ENCODE results near the gene CCND1. TPM values are rescaled to one million over a fixed set of nuclear protein-coding genes. Genes with fewer than 3 reads are reported as not detected.

Gene CCND1
- total and polyA plus RNA-seq, 2 of the 8 experiments (the other 6 are each of a cell fraction or from before 2014, with no cell fraction given) = 64.5 to 170 TPM

DNA sequence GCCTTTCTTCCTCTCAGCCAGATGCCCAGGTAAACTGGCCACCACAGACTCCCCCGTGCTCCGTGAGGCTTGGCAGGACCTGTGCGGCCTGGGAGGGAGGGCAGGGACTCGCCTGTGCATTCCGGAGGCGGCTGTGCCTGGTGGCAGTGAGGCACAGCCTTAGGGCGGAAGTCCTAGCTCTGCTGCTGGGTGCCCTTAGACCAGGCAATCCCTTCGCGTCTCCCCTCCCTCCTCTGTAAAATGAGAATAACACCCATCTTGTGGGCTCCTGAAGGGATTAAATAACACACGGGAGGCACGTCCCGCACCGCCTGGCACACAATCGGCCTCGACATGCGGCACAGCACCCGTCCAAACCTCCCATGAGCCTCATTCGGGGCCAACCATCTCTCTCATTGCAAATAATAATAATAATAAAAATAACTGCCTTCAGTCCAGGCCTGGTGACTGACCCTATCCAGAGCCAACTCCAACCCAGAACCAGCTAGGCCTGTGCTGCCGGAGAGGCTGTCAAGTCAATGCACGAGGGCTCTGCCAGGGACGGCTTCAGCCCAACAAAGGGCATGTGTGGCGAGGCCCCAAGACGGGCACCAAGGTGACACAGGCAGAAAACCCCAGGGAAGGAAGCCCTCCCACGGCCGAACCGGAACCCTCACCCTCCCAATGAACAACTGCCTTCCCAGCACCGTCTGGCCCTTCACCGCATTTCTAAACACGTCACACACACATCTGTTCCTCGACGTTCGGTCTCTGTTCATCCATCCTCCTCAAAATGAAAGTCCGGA, 26.0 kb downstream of the CCND1 start (continued):
- no peak for TF ChIP-seq SUZ12 (IDR thresholded peaks at IDR 0.05; ENCODE audit: low read length)
- TF ChIP-seq, protein P1, sequence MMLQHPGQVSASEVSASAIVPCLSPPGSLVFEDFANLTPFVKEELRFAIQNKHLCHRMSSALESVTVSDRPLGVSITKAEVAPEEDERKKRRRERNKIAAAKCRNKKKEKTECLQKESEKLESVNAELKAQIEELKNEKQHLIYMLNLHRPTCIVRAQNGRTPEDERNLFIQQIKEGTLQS (IDR thresholded peaks at IDR 0.05; ENCODE audit: insufficient read depth, low read depth, low read length) = no peak
- TF ChIP-seq CHD7 (IDR thresholded peaks at IDR 0.05; ENCODE audit: insufficient replicate concordance, low read length) = no peak

All from H1 (cell line).